ENCODE data around the gene ONECUT2. TPM values are rescaled to one million over a fixed set of nuclear protein-coding genes. Genes with fewer than 3 reads are reported as not detected.

Gene ONECUT2
- total RNA-seq, result 0.06 TPM in 1 of 2 replicates, not detected in the other

GRCh38 chr18:57434536-57435494, at the start of gene ONECUT2:
ONECUT2 (plus strand) TSS chr18:57435374; CDS start chr18:57435717, 343 bp downstream.

Other genes with a start within 250 kb of the ONECUT2 start
- not detected in 2 replicates for gene ST8SIA3, start 82.8 kb upstream of the ONECUT2 start, total RNA-seq
- 15.4 and 31.3 TPM in 2 replicates for gene FECH, start 151.3 kb downstream of the ONECUT2 start, total RNA-seq
- 78.2 and 155 TPM in 2 replicates for gene NARS1, start 186.5 kb downstream of the ONECUT2 start, total RNA-seq